HCEC 1CT (cell line): ENCODE data around the gene TMEM14A.
"Not testable (repeated sequence)": the region's sequence is repeated elsewhere in the genome, so short reads cannot be mapped to it uniquely, and the experiment has no call there.

Source experiments
- DNase-seq: peaks from one replicate; pipeline ENCODE4 v3.0.0-alpha.2; 2017

The TMEM14A gene

GRCh38 chr6:52661551-52661950 is 9.4 kb upstream of the TMEM14A start:
- DNase-seq: no peak

GRCh38 chr6:52662031-52662430 is 8.9 kb upstream of the TMEM14A start:
- no peak for DNase-seq

GRCh38 chr6:52663120-52663935 is 7.6 kb upstream of the TMEM14A start:
- DNase-seq: peak; percentile 74

- DNase-seq: no peak
Measured at GRCh38 chr6:52663936-52664185, 7.1 kb upstream of the TMEM14A start.

GRCh38 chr6:52664186-52664990 is 6.5 kb upstream of the TMEM14A start:
- DNase-seq: peak; percentile 98

GRCh38 chr6:52664991-52665686 is 5.8 kb upstream of the TMEM14A start:
- DNase-seq: no peak

- DNase-seq: no peak
Measured at GRCh38 chr6:52666071-52666470, 4.8 kb upstream of the TMEM14A start.

GRCh38 chr6:52666523-52666922 is 4.4 kb upstream of the TMEM14A start:
- DNase-seq: no peak

GRCh38 chr6:52667572-52667971 is 3.3 kb upstream of the TMEM14A start:
- DNase-seq: no peak

- DNase-seq: no peak
Measured at GRCh38 chr6:52671676-52672075, 763 bp downstream of the TMEM14A start.

- peak; percentile 45 for DNase-seq
Measured at GRCh38 chr6:52672412-52673025, 1.6 kb downstream of the TMEM14A start.

GRCh38 chr6:52674666-52675065 is 3.8 kb downstream of the TMEM14A start:
- DNase-seq: no peak

GRCh38 chr6:52675372-52675771 is 4.5 kb downstream of the TMEM14A start:
- no peak for DNase-seq

- DNase-seq: not testable (repeated sequence)
Measured at GRCh38 chr6:52676631-52677030, 5.7 kb downstream of the TMEM14A start.

- DNase-seq: no peak
Measured at GRCh38 chr6:52681416-52681815, 10.5 kb downstream of the TMEM14A start.

GRCh38 chr6:52686878-52687699 is 16.2 kb downstream of the TMEM14A start:
- DNase-seq: no peak

- no peak for DNase-seq
Measured at GRCh38 chr6:52689857-52690256, 18.9 kb downstream of the TMEM14A start.

- DNase-seq: peak; percentile 10
Measured at GRCh38 chr6:52691718-52692117, 20.8 kb downstream of the TMEM14A start.

- no peak for DNase-seq
Measured at GRCh38 chr6:52693773-52694172, 22.9 kb downstream of the TMEM14A start.

- no peak for DNase-seq
Measured at GRCh38 chr6:52694404-52694803, 23.5 kb downstream of the TMEM14A start.

GRCh38 chr6:52696418-52696817 is 25.5 kb downstream of the TMEM14A start:
- no peak for DNase-seq

- DNase-seq: peak; percentile 37
Measured at GRCh38 chr6:52697903-52698302, 27.0 kb downstream of the TMEM14A start.
